Activated gamma-delta T cell treated with anti-CD3 and anti-CD28 coated beads, Interleukin-2, amount 50 U/mL, for 16 hours (primary cell): Measurements from ENCODE around the gene FAM120C.

Source experiments
- DNase-seq: peaks from one replicate; pipeline ENCODE4 v3.0.0-alpha.2; 2020; ENCODE audit warnings: low read depth

FAM120C gene

GRCh38 chrX:54171091-54171490, 12.0 kb downstream of the FAM120C start:
- no peak for DNase-seq

GRCh38 chrX:54166915-54167314, 16.1 kb downstream of the FAM120C start:
- no peak for DNase-seq

GRCh38 chrX:54157561-54157960, 25.5 kb downstream of the FAM120C start:
- DNase-seq: no peak

- DNase-seq: no peak
Observed at GRCh38 chrX:54134269-54134668, 48.8 kb downstream of the FAM120C start.

- no peak for DNase-seq
Observed at GRCh38 chrX:54116391-54116790, 66.7 kb downstream of the FAM120C start.

GRCh38 chrX:54093571-54093970, 89.5 kb downstream of the FAM120C start:
- no peak for DNase-seq

- no peak for DNase-seq
Observed at GRCh38 chrX:54093159-54093558, 89.9 kb downstream of the FAM120C start.

GRCh38 chrX:54090880-54091279, 92.2 kb downstream of the FAM120C start:
- DNase-seq: no peak

GRCh38 chrX:54089191-54089590, 93.9 kb downstream of the FAM120C start:
- DNase-seq: no peak

GRCh38 chrX:54087661-54088060, 95.4 kb downstream of the FAM120C start:
- no peak for DNase-seq

- no peak for DNase-seq
Observed at GRCh38 chrX:54085666-54086065, 97.4 kb downstream of the FAM120C start.

GRCh38 chrX:54076903-54077302, 106.2 kb downstream of the FAM120C start:
- DNase-seq: no peak

GRCh38 chrX:54074826-54075225, 108.2 kb downstream of the FAM120C start:
- DNase-seq: no peak

- DNase-seq: no peak
Observed at GRCh38 chrX:54067766-54068165, 115.3 kb downstream of the FAM120C start.

- no peak for DNase-seq
Observed at GRCh38 chrX:54066841-54067240, 116.2 kb downstream of the FAM120C start.

- no peak for DNase-seq
Observed at GRCh38 chrX:54064564-54064963, 118.5 kb downstream of the FAM120C start.

- no peak for DNase-seq
Observed at GRCh38 chrX:54063361-54063760, 119.7 kb downstream of the FAM120C start.

GRCh38 chrX:54049801-54050200, 133.3 kb downstream of the FAM120C start:
- DNase-seq: no peak

- DNase-seq: no peak
Observed at GRCh38 chrX:54048412-54048811, 134.6 kb downstream of the FAM120C start.

- DNase-seq: no peak
Observed at GRCh38 chrX:54045563-54046228, 137.4 kb downstream of the FAM120C start.

- no peak for DNase-seq
Observed at GRCh38 chrX:54044877-54045338, 138.1 kb downstream of the FAM120C start.

- peak; percentile 90 for DNase-seq
Observed at GRCh38 chrX:54044126-54044876, 138.8 kb downstream of the FAM120C start, which contains the start of gene PHF8. Gene PHF8 (minus strand): TSS chrX:54044473. CDS start chrX:54042728, 1,745 bp downstream.

GRCh38 chrX:54043541-54044125, 139.4 kb downstream of the FAM120C start:
- DNase-seq: no peak
